ENCODE results near the gene IL27RA.

Gene IL27RA

GRCh38 chr19:14086098-14086497, 54.5 kb downstream of the IL27RA start:
- H3K9ac ChIP-seq (ENCODE audit: low read depth, low read length), result no peak overlapping the region
- no peak overlapping the region for H3K27ac ChIP-seq (ENCODE audit: low read length)
- peak overlapping the region; percentile 53; the same call in 1 of the 2 replicates for H3K4me3 ChIP-seq (ENCODE audit: low read length)
- peaks cover 16% of the 10 kb centered on the region for H3K36me3 ChIP-seq (ENCODE audit: insufficient read depth, low read depth, low read length)
- H3K9me3 ChIP-seq (ENCODE audit: insufficient read depth, low read depth, low read length), result no peaks in the 10 kb centered on the region
- peaks cover 26% of the 10 kb centered on the region for H3K27me3 ChIP-seq (ENCODE audit: insufficient read depth, low read length)
- no peaks in the 10 kb centered on the region; the same call in 1 of the 2 replicates for H3K4me1 ChIP-seq (ENCODE audit: insufficient read depth, low read length)

GRCh38 chr19:14088634-14089411, 57.3 kb downstream of the IL27RA start:
- Histone ChIP-seq H3K9me3 (ENCODE audit: insufficient read depth, low read depth, low read length) (peaks cover 5% of the 10 kb centered on the region; the same call in 1 of the 2 replicates), H3K4me1 (ENCODE audit: insufficient read depth, low read length) (no peaks in the 10 kb centered on the region; the same call in 1 of the 2 replicates), H3K27me3 (ENCODE audit: insufficient read depth, low read length) (peaks cover 25% of the 10 kb centered on the region), H3K36me3 (ENCODE audit: insufficient read depth, low read depth, low read length) (peaks cover 16% of the 10 kb centered on the region), H3K9ac (ENCODE audit: low read depth, low read length) (peak overlapping the region; percentile 10; the same call in 1 of the 2 replicates), H3K27ac (ENCODE audit: low read length) (no peak overlapping the region), H3K4me3 (ENCODE audit: low read length) (peak overlapping the region; percentile 60)

- H3K36me3 ChIP-seq (ENCODE audit: insufficient read depth, low read depth, low read length), result peaks cover 16% of the 10 kb centered on the region
- H3K27me3 ChIP-seq (ENCODE audit: insufficient read depth, low read length), result peaks cover 25% of the 10 kb centered on the region
- peak overlapping the region; percentile 60 for H3K4me3 ChIP-seq (ENCODE audit: low read length)
- H3K27ac ChIP-seq (ENCODE audit: low read length), result no peak overlapping the region
- H3K9me3 ChIP-seq (ENCODE audit: insufficient read depth, low read depth, low read length), result peaks cover 5% of the 10 kb centered on the region; the same call in 1 of the 2 replicates
- no peaks in the 10 kb centered on the region; the same call in 1 of the 2 replicates for H3K4me1 ChIP-seq (ENCODE audit: insufficient read depth, low read length)
- peak overlapping the region; percentile 10; the same call in 1 of the 2 replicates for H3K9ac ChIP-seq (ENCODE audit: low read depth, low read length)
Measured at GRCh38 chr19:14089412-14089661, 57.8 kb downstream of the IL27RA start.

- H3K27me3 ChIP-seq (ENCODE audit: insufficient read depth, low read length), result peaks cover 25% of the 10 kb centered on the region
- H3K36me3 ChIP-seq (ENCODE audit: insufficient read depth, low read depth, low read length), result peaks cover 16% of the 10 kb centered on the region
- peak overlapping the region; percentile 10; the same call in 1 of the 2 replicates for H3K9ac ChIP-seq (ENCODE audit: low read depth, low read length)
- H3K4me1 ChIP-seq (ENCODE audit: insufficient read depth, low read length), result no peaks in the 10 kb centered on the region; the same call in 1 of the 2 replicates
- H3K9me3 ChIP-seq (ENCODE audit: insufficient read depth, low read depth, low read length), result peaks cover 5% of the 10 kb centered on the region; the same call in 1 of the 2 replicates
- peak overlapping the region; percentile 60 for H3K4me3 ChIP-seq (ENCODE audit: low read length)
- H3K27ac ChIP-seq (ENCODE audit: low read length), result no peak overlapping the region
Measured at GRCh38 chr19:14089662-14090508, 58.3 kb downstream of the IL27RA start.

- H3K9ac ChIP-seq (ENCODE audit: low read depth, low read length), result peak within 1 kb of the TSS; percentile 68; the same call in 1 of the 2 replicates
- peaks cover 5% of the 10 kb centered on the region; the same call in 1 of the 2 replicates for H3K9me3 ChIP-seq (ENCODE audit: insufficient read depth, low read depth, low read length)
- peak within 1 kb of the TSS; percentile 85 for H3K4me3 ChIP-seq (ENCODE audit: low read length)
- no peaks in the 10 kb centered on the region; the same call in 1 of the 2 replicates for H3K4me1 ChIP-seq (ENCODE audit: insufficient read depth, low read length)
- H3K27ac ChIP-seq (ENCODE audit: low read length), result no peak within 1 kb of the TSS
- peaks cover 16% of the 10 kb centered on the region for H3K36me3 ChIP-seq (ENCODE audit: insufficient read depth, low read depth, low read length)
- H3K27me3 ChIP-seq (ENCODE audit: insufficient read depth, low read length), result peaks cover 25% of the 10 kb centered on the region
Measured at GRCh38 chr19:14090509-14091080, 59.0 kb downstream of the IL27RA start, which contains the start of gene SAMD1. Gene SAMD1, minus strand, starts transcription at chr19:14090751.

GRCh38 chr19:14091081-14091812, 59.7 kb downstream of the IL27RA start:
- no peak overlapping the region for H3K27ac ChIP-seq (ENCODE audit: low read length)
- peaks cover 18% of the 10 kb centered on the region for H3K27me3 ChIP-seq (ENCODE audit: insufficient read depth, low read length)
- peaks cover 16% of the 10 kb centered on the region for H3K36me3 ChIP-seq (ENCODE audit: insufficient read depth, low read depth, low read length)
- peaks cover 5% of the 10 kb centered on the region; the same call in 1 of the 2 replicates for H3K9me3 ChIP-seq (ENCODE audit: insufficient read depth, low read depth, low read length)
- H3K9ac ChIP-seq (ENCODE audit: low read depth, low read length), result peak overlapping the region; percentile 68; the same call in 1 of the 2 replicates
- no peaks in the 10 kb centered on the region for H3K4me1 ChIP-seq (ENCODE audit: insufficient read depth, low read length)
- H3K4me3 ChIP-seq (ENCODE audit: low read length), result peak overlapping the region; percentile 85

- Histone ChIP-seq H3K27ac (ENCODE audit: low read length) (no peak overlapping the region), H3K4me3 (ENCODE audit: low read length) (peak overlapping the region; percentile 85; the same call in 1 of the 2 replicates), H3K36me3 (ENCODE audit: insufficient read depth, low read depth, low read length) (peaks cover 16% of the 10 kb centered on the region), H3K9ac (ENCODE audit: low read depth, low read length) (no peak overlapping the region; the same call in 1 of the 2 replicates), H3K4me1 (ENCODE audit: insufficient read depth, low read length) (no peaks in the 10 kb centered on the region), H3K27me3 (ENCODE audit: insufficient read depth, low read length) (peaks cover 15% of the 10 kb centered on the region), H3K9me3 (ENCODE audit: insufficient read depth, low read depth, low read length) (peaks cover 5% of the 10 kb centered on the region; the same call in 1 of the 2 replicates)
Measured at GRCh38 chr19:14091813-14092462, 60.4 kb downstream of the IL27RA start.

GRCh38 chr19:14093117-14093823, 61.7 kb downstream of the IL27RA start:
- H3K27me3 ChIP-seq (ENCODE audit: insufficient read depth, low read length), result peaks cover 15% of the 10 kb centered on the region
- H3K36me3 ChIP-seq (ENCODE audit: insufficient read depth, low read depth, low read length), result peaks cover 6% of the 10 kb centered on the region
- H3K9ac ChIP-seq (ENCODE audit: low read depth, low read length), result no peak overlapping the region
- peaks cover 5% of the 10 kb centered on the region; the same call in 1 of the 2 replicates for H3K9me3 ChIP-seq (ENCODE audit: insufficient read depth, low read depth, low read length)
- no peaks in the 10 kb centered on the region for H3K4me1 ChIP-seq (ENCODE audit: insufficient read depth, low read length)
- no peak overlapping the region; the same call in 1 of the 2 replicates for H3K4me3 ChIP-seq (ENCODE audit: low read length)
- no peak overlapping the region for H3K27ac ChIP-seq (ENCODE audit: low read length)

GRCh38 chr19:14094854-14095253, 63.3 kb downstream of the IL27RA start:
- H3K4me1 ChIP-seq (ENCODE audit: insufficient read depth, low read length), result no peaks in the 10 kb centered on the region
- no peaks in the 10 kb centered on the region; the same call in 1 of the 2 replicates for H3K36me3 ChIP-seq (ENCODE audit: insufficient read depth, low read depth, low read length)
- no peak overlapping the region for H3K4me3 ChIP-seq (ENCODE audit: low read length)
- H3K27ac ChIP-seq (ENCODE audit: low read length), result no peak overlapping the region
- H3K27me3 ChIP-seq (ENCODE audit: insufficient read depth, low read length), result peaks cover 4% of the 10 kb centered on the region; the same call in 1 of the 2 replicates
- H3K9me3 ChIP-seq (ENCODE audit: insufficient read depth, low read depth, low read length), result peaks cover 5% of the 10 kb centered on the region; the same call in 1 of the 2 replicates
- no peak overlapping the region for H3K9ac ChIP-seq (ENCODE audit: low read depth, low read length)
